Measurements from ENCODE around the gene SNTB2. TPM values are rescaled to one million over a fixed set of nuclear protein-coding genes. Genes with fewer than 3 reads are reported as not detected.

Gene SNTB2
- total and polyA plus RNA-seq, 8 donors: 2.7 to 18.2 (median 10.0) TPM

- TF ChIP-seq, protein P1, sequence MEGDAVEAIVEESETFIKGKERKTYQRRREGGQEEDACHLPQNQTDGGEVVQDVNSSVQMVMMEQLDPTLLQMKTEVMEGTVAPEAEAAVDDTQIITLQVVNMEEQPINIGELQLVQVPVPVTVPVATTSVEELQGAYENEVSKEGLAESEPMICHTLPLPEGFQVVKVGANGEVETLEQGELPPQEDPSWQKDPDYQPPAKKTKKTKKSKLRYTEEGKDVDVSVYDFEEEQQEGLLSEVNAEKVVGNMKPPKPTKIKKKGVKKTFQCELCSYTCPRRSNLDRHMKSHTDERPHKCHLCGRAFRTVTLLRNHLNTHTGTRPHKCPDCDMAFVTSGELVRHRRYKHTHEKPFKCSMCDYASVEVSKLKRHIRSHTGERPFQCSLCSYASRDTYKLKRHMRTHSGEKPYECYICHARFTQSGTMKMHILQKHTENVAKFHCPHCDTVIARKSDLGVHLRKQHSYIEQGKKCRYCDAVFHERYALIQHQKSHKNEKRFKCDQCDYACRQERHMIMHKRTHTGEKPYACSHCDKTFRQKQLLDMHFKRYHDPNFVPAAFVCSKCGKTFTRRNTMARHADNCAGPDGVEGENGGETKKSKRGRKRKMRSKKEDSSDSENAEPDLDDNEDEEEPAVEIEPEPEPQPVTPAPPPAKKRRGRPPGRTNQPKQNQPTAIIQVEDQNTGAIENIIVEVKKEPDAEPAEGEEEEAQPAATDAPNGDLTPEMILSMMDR (IDR thresholded peaks at IDR 0.05): no peak
- WGBS, 2 donors: 89 to 93% methylated on average over 2 of the region's 2 CpGs
- no peak for FAIRE-seq
- no peaks in the 10 kb centered on the region for H3K27me3 ChIP-seq
- H3K4me1 ChIP-seq: peaks cover 23 to 40% (median 33%) of the 10 kb centered on the region in 3 donors
- no peaks in the 10 kb centered on the region for H3K9me3 ChIP-seq
- ATAC-seq: no peak
- no peak for DNase-seq
- intact Hi-C loops (cut with DNase I): no loop called here
- H3K4me3 ChIP-seq: no peak overlapping the region
- H3K27ac ChIP-seq: no peak overlapping the region
- no peaks in the 10 kb centered on the region for H3K36me3 ChIP-seq
These were observed 4.2 kb downstream of the SNTB2 start for GRCh38 chr16:69191136-69191535.

- DNase-seq: no peak
- Histone ChIP-seq H3K9me3 (no peaks in the 10 kb centered on the region), H3K36me3 (no peaks in the 10 kb centered on the region), H3K27ac (peak overlapping the region in 2 of 4 donors; percentile 23 to 24), H3K4me1 (peaks cover 23 to 31% (median 31%) of the 10 kb centered on the region in 3 donors), H3K27me3 (no peaks in the 10 kb centered on the region), H3K4me3 (no peak overlapping the region)
- intact Hi-C loops (cut with DNase I): no loop called here
- TF ChIP-seq, protein P1 (IDR thresholded peaks at IDR 0.05): no peak
- ATAC-seq: peak; percentile 58 to 84 (median 78)
- FAIRE-seq: no peak
These were observed 6.9 kb downstream of the SNTB2 start for GRCh38 chr16:69193855-69194254.

GRCh38 chr16:69194488-69194887 is 7.5 kb downstream of the SNTB2 start:
- H3K27me3 ChIP-seq: no peaks in the 10 kb centered on the region
- intact Hi-C loops (cut with DNase I): no loop called here
- no peak for ATAC-seq
- no peaks in the 10 kb centered on the region for H3K36me3 ChIP-seq
- no peak for FAIRE-seq
- peaks cover 23 to 27% (median 24%) of the 10 kb centered on the region in 3 donors for H3K4me1 ChIP-seq
- no peak overlapping the region for H3K27ac ChIP-seq
- no peak overlapping the region for H3K4me3 ChIP-seq
- no peak for DNase-seq
- TF ChIP-seq, protein P1 (IDR thresholded peaks at IDR 0.05): no peak
- no peaks in the 10 kb centered on the region for H3K9me3 ChIP-seq

DNA sequence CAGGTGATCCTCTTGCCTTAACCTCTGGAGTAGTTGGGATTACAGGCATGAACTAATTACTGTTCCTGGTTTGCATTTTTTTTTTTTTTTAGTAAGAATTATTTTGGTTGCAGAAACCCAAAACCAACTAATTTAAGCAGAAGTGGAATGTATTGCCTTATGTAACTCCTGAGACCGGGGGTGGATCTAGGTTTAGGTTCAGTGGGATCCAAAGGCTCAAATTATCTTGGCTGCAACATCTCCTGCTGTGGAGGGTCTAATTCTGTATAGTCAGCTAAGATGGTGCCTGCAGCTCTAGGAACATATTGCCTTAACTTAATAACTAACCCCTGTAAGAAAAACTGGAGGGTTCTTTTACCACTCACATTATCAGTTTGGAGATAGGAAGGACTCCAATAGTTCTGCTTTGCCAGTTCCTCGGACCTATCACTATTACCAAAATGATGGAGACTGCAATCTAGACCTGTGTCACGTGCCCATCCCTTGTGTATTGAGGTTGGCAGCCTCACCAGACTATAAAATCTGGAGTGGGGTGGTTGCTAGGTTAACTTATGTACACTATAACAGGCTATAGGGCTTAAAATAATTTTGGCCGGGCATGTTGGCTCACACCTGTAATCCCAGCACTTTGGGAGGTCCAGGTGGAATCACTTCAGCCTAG is 8.5 kb downstream of the SNTB2 start:
- FAIRE-seq (no peak), ATAC-seq (no peak), DNase-seq (no peak)
- Histone ChIP-seq H3K27me3 (no peaks in the 10 kb centered on the region), H3K4me1 (peaks cover 23 to 27% (median 24%) of the 10 kb centered on the region in 3 donors), H3K36me3 (no peaks in the 10 kb centered on the region), H3K4me3 (no peak overlapping the region), H3K9me3 (no peaks in the 10 kb centered on the region), H3K27ac (no peak overlapping the region)
- TF ChIP-seq, protein P1 (IDR thresholded peaks at IDR 0.05): no peak
- intact Hi-C loops (cut with DNase I): no loop called here
- WGBS, 2 donors: 50 to 55% methylated on average over 4 of the region's 4 CpGs

GRCh38 chr16:69197573-69197972 is 10.6 kb downstream of the SNTB2 start:
- Histone ChIP-seq H3K4me3 (no peak overlapping the region), H3K27me3 (no peaks in the 10 kb centered on the region), H3K9me3 (no peaks in the 10 kb centered on the region), H3K36me3 (no peaks in the 10 kb centered on the region), H3K27ac (no peak overlapping the region), H3K4me1 (peaks cover 15 to 25% (median 21%) of the 10 kb centered on the region in 3 donors)
- FAIRE-seq (no peak), ATAC-seq (no peak), DNase-seq (no peak)
- TF ChIP-seq, protein P1 (IDR thresholded peaks at IDR 0.05): no peak
- intact Hi-C loops (cut with DNase I): no loop called here
